Gastroesophageal sphincter (tissue), 4 donors: Measurements from ENCODE around the gene EXD3. TPM values are rescaled to one million over a fixed set of nuclear protein-coding genes. Genes with fewer than 3 reads are reported as not detected.

Experiments
- ATAC-seq: fragments of 150-250 bp; one replicate; pipeline ENCODE4 v1.9.1; 2016; ENCODE audit warnings: mild to moderate bottlenecking, moderate library complexity
- H3K27ac ChIP-seq, 4 donors: fragments of 200-600 bp; sonication (generic) in 3 of 4; 1 replicate in 3 of 4; 2 replicates in 1 of 4; pipeline ENCODE4 v1.5.1; 2016 to 2019
- H3K27me3 ChIP-seq: fragments of 200-600 bp; sonication (generic); one replicate; pipeline ENCODE4 v1.5.1; 2019
- H3K36me3 ChIP-seq, 2 donors: fragments of 200-600 bp; sonication (generic); one replicate each; pipeline ENCODE4 v1.5.1; 2019; ENCODE audit warnings: control low read depth in 1 of 2
- H3K4me1 ChIP-seq, 3 donors: fragments of 200-600 bp; sonication (generic); 1 replicate in 2 of 3; 2 replicates in 1 of 3; pipeline ENCODE4 v1.5.1; 2016 to 2019; ENCODE audit warnings: control low read depth in 2 of 3
- H3K4me3 ChIP-seq, 2 donors: fragments of 200-600 bp; sonication (generic); one replicate each; pipeline ENCODE4 v1.5.1; 2019; ENCODE audit warnings: mild to moderate bottlenecking in 1 of 2, moderate library complexity in 1 of 2
- H3K9me3 ChIP-seq, 3 donors: fragments of 200-600 bp; sonication (generic); one replicate each; pipeline ENCODE4 v1.5.1; 2017 to 2019; ENCODE audit warnings: control low read depth in 2 of 3
- CTCF ChIP-seq, 4 experiments: fragments of 200-600 bp in 2 of 4; fragments of 450-650 bp in 2 of 4; sonication (generic) in 1 of 4; IDR thresholded peaks; one replicate each; pipeline ENCODE4 v1.5.1; 2017 to 2019; ENCODE audit warnings: antibody characterized with exemption in 4 of 4, mild to moderate bottlenecking in 2 of 4, moderate library complexity in 2 of 4
- EP300 ChIP-seq: sonication (generic); formaldehyde crosslinking; IDR thresholded peaks from one replicate; pipeline ENCODE4 v1.6.1; 2017; ENCODE audit warnings: antibody characterized with exemption, mild to moderate bottlenecking
- POLR2A ChIP-seq, 2 donors: fragments of 450-650 bp; IDR thresholded peaks; one replicate each; pipeline ENCODE4 v1.6.1; 2017; ENCODE audit warnings: antibody characterized with exemption in 2 of 2, mild to moderate bottlenecking in 2 of 2, moderate library complexity in 1 of 2
- POLR2AphosphoS5 ChIP-seq: sonication (generic); formaldehyde crosslinking; IDR thresholded peaks from one replicate; pipeline ENCODE4 v1.6.1; 2017; ENCODE audit warnings: antibody characterized with exemption
- WGBS, 2 donors: methylation state at CpG; one replicate each; pipeline ENCODE4 v1.1.5; 2018; ENCODE audit warnings: low coverage in 1 of 2; 5-methylcytosine and 5-hydroxymethylcytosine counted together
- total RNA-seq, 4 donors: library from RNA; depleted of rRNA; stranded (reverse); fragments of >200 nt; gene quantifications; one replicate each; pipeline ENCODE4 v1.1.0, GENCODE V29; 2016

EXD3 gene
- total RNA-seq, 4 donors from 2014 or later, result 3.7 to 29.7 (median 10.9) TPM

GRCh38 chr9:137339045-137339907 is 83.7 kb downstream of the EXD3 start:
- no peak for TF ChIP-seq EP300
- TF ChIP-seq POLR2AphosphoS5, result no peak
- no peak for TF ChIP-seq CTCF (IDR thresholded peaks at IDR 0.05)
- TF ChIP-seq POLR2A (IDR thresholded peaks at IDR 0.05), result no peak
- Histone ChIP-seq H3K4me1 (no peaks in the 10 kb centered on the region), H3K9me3 (peaks cover 0 to 29% (median 0%) of the 10 kb centered on the region in 3 donors), H3K36me3 (peaks cover 0 to 32% of the 10 kb centered on the region in 2 donors), H3K27me3 (no peaks in the 10 kb centered on the region), H3K4me3 (no peak overlapping the region), H3K27ac (no peak overlapping the region)
- ATAC-seq, result no peak
- WGBS, 2 donors, result 59 to 61% methylated on average over 6 to 7 of the region's 7 CpGs

GRCh38 chr9:137336735-137337134 is 86.2 kb downstream of the EXD3 start:
- no peaks in the 10 kb centered on the region for H3K4me1 ChIP-seq
- peaks cover 0 to 23% of the 10 kb centered on the region in 2 donors for H3K36me3 ChIP-seq
- no peaks in the 10 kb centered on the region for H3K27me3 ChIP-seq
- H3K4me3 ChIP-seq, result no peak overlapping the region
- H3K27ac ChIP-seq, result no peak overlapping the region
- TF ChIP-seq POLR2A (IDR thresholded peaks at IDR 0.05) (no peak), EP300 (no peak), CTCF (IDR thresholded peaks at IDR 0.05) (no peak), POLR2AphosphoS5 (no peak)
- 91 to 94% methylated on average over 2 of the region's 2 CpGs for WGBS, 2 donors
- ATAC-seq, result no peak
- H3K9me3 ChIP-seq, result peaks cover 0 to 18% (median 0%) of the 10 kb centered on the region in 3 donors

- TF ChIP-seq EP300 (no peak), POLR2A (IDR thresholded peaks at IDR 0.05) (no peak), POLR2AphosphoS5 (no peak), CTCF (IDR thresholded peaks at IDR 0.05) (no peak)
Measured at GRCh38 chr9:137333016-137333671, 89.8 kb downstream of the EXD3 start.

GRCh38 chr9:137331929-137332328 is 91.0 kb downstream of the EXD3 start:
- TF ChIP-seq POLR2AphosphoS5, result no peak
- TF ChIP-seq CTCF (IDR thresholded peaks at IDR 0.05), result no peak
- no peak for TF ChIP-seq POLR2A (IDR thresholded peaks at IDR 0.05)
- TF ChIP-seq EP300, result no peak
- no peak overlapping the region for H3K4me3 ChIP-seq
- peaks cover 0 to 8% (median 2%) of the 10 kb centered on the region in 3 donors for H3K9me3 ChIP-seq
- ATAC-seq, result no peak
- WGBS, 2 donors, result 93 to 94% methylated on average over 5 to 9 of the region's 9 CpGs
- peaks cover 0 to 20% of the 10 kb centered on the region in 2 donors for H3K36me3 ChIP-seq
- no peak overlapping the region for H3K27ac ChIP-seq
- no peaks in the 10 kb centered on the region for H3K4me1 ChIP-seq
- H3K27me3 ChIP-seq, result no peaks in the 10 kb centered on the region

More at GRCh38 chr9:137333016-137333671, 89.8 kb downstream of the EXD3 start:
- no peak for ATAC-seq
- Histone ChIP-seq H3K27ac (no peak overlapping the region), H3K9me3 (peaks cover 0 to 18% (median 2%) of the 10 kb centered on the region in 3 donors), H3K36me3 (peaks cover 0 to 23% of the 10 kb centered on the region in 2 donors), H3K4me1 (no peaks in the 10 kb centered on the region), H3K4me3 (no peak overlapping the region), H3K27me3 (no peaks in the 10 kb centered on the region)
- WGBS, 2 donors, result 73 to 88% methylated on average over 15 to 17 of the region's 21 CpGs
